Measurements from ENCODE around the gene NTRK1. TPM values are rescaled to one million over a fixed set of nuclear protein-coding genes. Genes with fewer than 3 reads are reported as not detected.
A peak's percentile ranks its signal among the peaks of the same experiment; 100 is the strongest.

NTRK1 gene
- total RNA-seq, 1 experiment from 2014 or later = 0.24 TPM

DNA sequence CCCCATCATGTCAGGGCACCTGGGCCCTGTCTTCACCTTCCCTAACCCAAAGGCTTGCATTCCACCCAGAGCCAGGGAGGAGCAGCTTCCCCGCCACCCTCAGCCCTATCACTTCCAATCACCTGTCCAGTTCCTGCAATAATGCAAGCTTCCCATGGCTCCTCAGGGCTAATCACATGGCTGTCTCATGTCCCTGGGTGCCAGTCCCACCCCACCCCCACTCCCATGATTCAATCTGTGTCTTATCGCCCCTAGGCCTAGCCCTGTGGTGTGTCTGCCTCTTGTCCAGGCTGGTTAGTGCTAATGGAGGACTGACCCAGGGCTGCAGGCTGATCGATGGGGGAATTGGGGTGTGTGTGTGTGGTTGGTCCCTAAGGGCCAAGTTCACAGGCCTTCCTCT is 21.9 kb downstream of the NTRK1 start:
- H3K4me1 ChIP-seq (ENCODE audit: insufficient read depth, low read length) = peaks cover 2% of the 10 kb centered on the region; the same call in 1 of the 2 replicates

More for the DNA sequence above, 21.9 kb downstream of the NTRK1 start:
- Mint-ChIP-seq H3K4me3 (no peak overlapping the region), H3K4me1 (peaks cover 32 to 57% of the 10 kb centered on the region in 2 experiments), H3K9me3 (no peaks in the 10 kb centered on the region), H3K36me3 (ENCODE audit: insufficient read depth in 1 of 3, low read depth in 3 of 3) (no peaks in the 10 kb centered on the region), H3K27ac (peak overlapping the region in 1 of 3 experiments; percentile 45; a peak in 1 of 7 replicates), H3K27me3 (ENCODE audit: low read depth) (peaks cover 74% of the 10 kb centered on the region)
- Histone ChIP-seq H2BK120ac (ENCODE audit: low read depth, low read length, poor library complexity, severe bottlenecking) (no peak overlapping the region), H3K27me3 (ENCODE audit: insufficient read depth, low read length) (no peaks in the 10 kb centered on the region; the same call in 1 of the 2 replicates), H3K79me2 (ENCODE audit: insufficient read depth, low read length) (no peaks in the 10 kb centered on the region), H3T11ph (ENCODE audit: low read length) (no peak overlapping the region), H3K56ac (ENCODE audit: insufficient read length, low read depth, low read length) (no peak overlapping the region), H2AK5ac (ENCODE audit: insufficient read length, low read length) (no peak overlapping the region), H2BK20ac (ENCODE audit: low read depth, low read length, poor library complexity, severe bottlenecking) (no peak overlapping the region), H3K23ac (ENCODE audit: insufficient read length, low read depth, low read length) (no peak overlapping the region), H3K9ac (ENCODE audit: extremely low read depth, insufficient read length, low read length) (no peak overlapping the region), H2BK12ac (ENCODE audit: insufficient read length, low read depth, low read length) (no peak overlapping the region), H3K4ac (ENCODE audit: low read depth, low read length) (no peak overlapping the region), H4K8ac (replicated peaks; ENCODE audit: insufficient read length, low read depth, low read length) (no peak overlapping the region), H2BK5ac (ENCODE audit: insufficient read length, low read length) (no peak overlapping the region), H3K18ac (ENCODE audit: insufficient read length, low read depth, low read length) (no peak overlapping the region), H3K79me1 (ENCODE audit: insufficient read depth, low read depth, low read length, poor library complexity, severe bottlenecking) (no peaks in the 10 kb centered on the region), H4K5ac (ENCODE audit: insufficient read length, low read depth, low read length) (no peak overlapping the region), H2AFZ (ENCODE audit: low read length) (no peak overlapping the region), H3K14ac (ENCODE audit: insufficient read depth, low read length) (no peak overlapping the region), H3K27ac (ENCODE audit: insufficient read length, low read depth, low read length) (no peak overlapping the region), H4K91ac (ENCODE audit: insufficient read length, low read depth, low read length) (no peak overlapping the region), H3K23me2 (ENCODE audit: insufficient read length, low read depth, low read length, poor library complexity, severe bottlenecking) (no peaks in the 10 kb centered on the region), H4K20me1 (ENCODE audit: control insufficient read depth, insufficient read depth, insufficient read length) (no peaks in the 10 kb centered on the region), H3K9me3 (ENCODE audit: control insufficient read depth, low read depth, low read length) (no peaks in the 10 kb centered on the region), H3K4me2 (ENCODE audit: insufficient read depth, insufficient read length, low read length) (no peak overlapping the region), H2BK15ac (ENCODE audit: low read depth, low read length) (no peak overlapping the region)
- TF ChIP-seq, protein P1, sequence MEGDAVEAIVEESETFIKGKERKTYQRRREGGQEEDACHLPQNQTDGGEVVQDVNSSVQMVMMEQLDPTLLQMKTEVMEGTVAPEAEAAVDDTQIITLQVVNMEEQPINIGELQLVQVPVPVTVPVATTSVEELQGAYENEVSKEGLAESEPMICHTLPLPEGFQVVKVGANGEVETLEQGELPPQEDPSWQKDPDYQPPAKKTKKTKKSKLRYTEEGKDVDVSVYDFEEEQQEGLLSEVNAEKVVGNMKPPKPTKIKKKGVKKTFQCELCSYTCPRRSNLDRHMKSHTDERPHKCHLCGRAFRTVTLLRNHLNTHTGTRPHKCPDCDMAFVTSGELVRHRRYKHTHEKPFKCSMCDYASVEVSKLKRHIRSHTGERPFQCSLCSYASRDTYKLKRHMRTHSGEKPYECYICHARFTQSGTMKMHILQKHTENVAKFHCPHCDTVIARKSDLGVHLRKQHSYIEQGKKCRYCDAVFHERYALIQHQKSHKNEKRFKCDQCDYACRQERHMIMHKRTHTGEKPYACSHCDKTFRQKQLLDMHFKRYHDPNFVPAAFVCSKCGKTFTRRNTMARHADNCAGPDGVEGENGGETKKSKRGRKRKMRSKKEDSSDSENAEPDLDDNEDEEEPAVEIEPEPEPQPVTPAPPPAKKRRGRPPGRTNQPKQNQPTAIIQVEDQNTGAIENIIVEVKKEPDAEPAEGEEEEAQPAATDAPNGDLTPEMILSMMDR (conservative IDR thresholded peaks at IDR 0.05) = no peak
- WGBS (ENCODE audit: extremely low coverage, insufficient read length, low lambda C conversion rate) = no CpG with 5 or more reads among the region's 3 CpGs
- no peak for DNase-seq

Data from H9 (cell line).